ENCODE results near the gene DRGX.

Gene DRGX

GRCh38 chr10:49400365-49400764 is 4.5 kb upstream of the DRGX start:
- in situ Hi-C loops (cut with HindIII; ENCODE audit: low pct_unique_long_range_greater_than_20kb, low sequenced_read_pairs) = no loop called here
- TF ChIP-seq JUND (IDR thresholded peaks at IDR 0.05; ENCODE audit: low read depth) = no peak
- no peak for DNase-seq (ENCODE audit: low read depth in 1 of 2, low spot score in 1 of 2)

- no peak for TF ChIP-seq JUND (IDR thresholded peaks at IDR 0.05; ENCODE audit: low read depth)
- DNase-seq (ENCODE audit: low read depth in 1 of 2, low spot score in 1 of 2) = no peak
- in situ Hi-C loops (cut with HindIII; ENCODE audit: low pct_unique_long_range_greater_than_20kb, low sequenced_read_pairs) = no loop called here
These were observed 3.1 kb upstream of the DRGX start for GRCh38 chr10:49398986-49399385.

GRCh38 chr10:49398000-49398861 is 2.3 kb upstream of the DRGX start:
- in situ Hi-C loops (cut with HindIII; ENCODE audit: low pct_unique_long_range_greater_than_20kb, low sequenced_read_pairs) = no loop called here
- peak; percentile 66 to 90 for DNase-seq (ENCODE audit: low read depth in 1 of 2, low spot score in 1 of 2)
- no peak for TF ChIP-seq JUND (IDR thresholded peaks at IDR 0.05; ENCODE audit: low read depth)

- DNase-seq (ENCODE audit: low read depth in 1 of 2, low spot score in 1 of 2) = no peak
- no peak for TF ChIP-seq JUND (IDR thresholded peaks at IDR 0.05; ENCODE audit: low read depth)
- in situ Hi-C loops (cut with HindIII; ENCODE audit: low pct_unique_long_range_greater_than_20kb, low sequenced_read_pairs) = no loop called here
These were observed 1.4 kb upstream of the DRGX start for GRCh38 chr10:49397036-49397999.

- no peak for DNase-seq (ENCODE audit: low read depth in 1 of 2, low spot score in 1 of 2)
- TF ChIP-seq JUND (IDR thresholded peaks at IDR 0.05; ENCODE audit: low read depth) = no peak
- in situ Hi-C loops (cut with HindIII; ENCODE audit: low pct_unique_long_range_greater_than_20kb, low sequenced_read_pairs) = no loop called here
These were observed 744 bp upstream of the DRGX start for GRCh38 chr10:49396666-49396999.

- in situ Hi-C loops (cut with HindIII; ENCODE audit: low pct_unique_long_range_greater_than_20kb, low sequenced_read_pairs) = no loop called here
- DNase-seq (ENCODE audit: low read depth in 1 of 2, low spot score in 1 of 2) = no peak
- no peak for TF ChIP-seq JUND (IDR thresholded peaks at IDR 0.05; ENCODE audit: low read depth)
These were observed 752 bp downstream of the DRGX start for GRCh38 chr10:49394933-49395740.

GRCh38 chr10:49393757-49394156 is 2.1 kb downstream of the DRGX start:
- DNase-seq (ENCODE audit: low read depth in 1 of 2, low spot score in 1 of 2) = no peak
- TF ChIP-seq JUND (IDR thresholded peaks at IDR 0.05; ENCODE audit: low read depth) = no peak
- in situ Hi-C loops (cut with HindIII; ENCODE audit: low pct_unique_long_range_greater_than_20kb, low sequenced_read_pairs) = no loop called here

GRCh38 chr10:49393301-49393700 is 2.6 kb downstream of the DRGX start:
- no peak for TF ChIP-seq JUND (IDR thresholded peaks at IDR 0.05; ENCODE audit: low read depth)
- in situ Hi-C loops (cut with HindIII; ENCODE audit: low pct_unique_long_range_greater_than_20kb, low sequenced_read_pairs) = no loop called here
- DNase-seq (ENCODE audit: low read depth in 1 of 2, low spot score in 1 of 2) = no peak

GRCh38 chr10:49389361-49389933 is 6.4 kb downstream of the DRGX start:
- in situ Hi-C loops (cut with HindIII; ENCODE audit: low pct_unique_long_range_greater_than_20kb, low sequenced_read_pairs) = no loop called here
- no peak for DNase-seq (ENCODE audit: low read depth in 1 of 2, low spot score in 1 of 2)
- no peak for TF ChIP-seq JUND (IDR thresholded peaks at IDR 0.05; ENCODE audit: low read depth)

GRCh38 chr10:49388161-49388560 is 7.7 kb downstream of the DRGX start:
- DNase-seq (ENCODE audit: low read depth in 1 of 2, low spot score in 1 of 2) = no peak
- in situ Hi-C loops (cut with HindIII; ENCODE audit: low pct_unique_long_range_greater_than_20kb, low sequenced_read_pairs) = no loop called here

GRCh38 chr10:49387071-49387470 is 8.8 kb downstream of the DRGX start:
- no peak for TF ChIP-seq JUND (IDR thresholded peaks at IDR 0.05; ENCODE audit: low read depth)
- in situ Hi-C loops (cut with HindIII; ENCODE audit: low pct_unique_long_range_greater_than_20kb, low sequenced_read_pairs) = no loop called here
- no peak for DNase-seq (ENCODE audit: low read depth in 1 of 2, low spot score in 1 of 2)

More at GRCh38 chr10:49388161-49388560, 7.7 kb downstream of the DRGX start:
- TF ChIP-seq JUND (IDR thresholded peaks at IDR 0.05; ENCODE audit: low read depth) = no peak
